ENCODE measurements around the gene CLIC5. TPM values are rescaled to one million over a fixed set of nuclear protein-coding genes. Genes with fewer than 3 reads are reported as not detected.

The CLIC5 gene
- total RNA-seq, 1 donor from 2014 or later, result 7.6 TPM

DNA sequence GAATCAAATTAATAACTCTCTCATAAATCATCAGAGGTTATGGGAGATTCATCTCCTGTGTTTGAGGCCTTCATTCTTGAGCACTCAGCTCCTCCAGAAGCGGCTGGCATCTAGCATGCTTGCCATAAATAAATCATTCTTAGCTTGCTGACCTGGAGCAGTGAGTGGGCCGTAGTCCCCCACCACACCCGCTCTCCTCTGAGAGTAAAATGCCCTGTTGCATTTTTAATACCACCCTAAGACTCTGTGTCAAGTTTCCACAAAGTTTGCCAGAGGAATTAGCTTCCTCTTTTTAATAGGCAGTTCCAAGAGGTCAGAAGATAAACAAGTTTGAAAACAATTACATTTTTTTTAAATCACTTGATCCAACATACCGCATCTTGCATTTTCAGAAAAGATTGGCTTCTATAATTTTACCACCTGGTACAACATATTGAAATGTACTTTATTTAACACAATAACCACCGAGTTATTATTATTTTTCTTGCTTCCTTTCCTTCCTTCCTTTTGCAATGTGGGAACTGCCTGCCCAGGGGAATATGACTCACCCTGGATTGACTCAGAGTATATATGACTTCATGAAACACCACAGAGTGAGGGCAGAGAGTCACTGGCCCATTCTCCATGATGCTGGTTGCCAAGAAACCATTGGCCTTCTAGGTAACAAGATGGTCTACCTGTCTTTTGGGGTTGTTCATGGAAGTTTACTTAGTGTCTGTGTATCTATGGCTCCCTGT is 29.4 kb upstream of the CLIC5 start:
- peaks cover 0 to 7% of the 10 kb centered on the region in 2 donors for H3K4me1 ChIP-seq
- TF ChIP-seq, protein P1, sequence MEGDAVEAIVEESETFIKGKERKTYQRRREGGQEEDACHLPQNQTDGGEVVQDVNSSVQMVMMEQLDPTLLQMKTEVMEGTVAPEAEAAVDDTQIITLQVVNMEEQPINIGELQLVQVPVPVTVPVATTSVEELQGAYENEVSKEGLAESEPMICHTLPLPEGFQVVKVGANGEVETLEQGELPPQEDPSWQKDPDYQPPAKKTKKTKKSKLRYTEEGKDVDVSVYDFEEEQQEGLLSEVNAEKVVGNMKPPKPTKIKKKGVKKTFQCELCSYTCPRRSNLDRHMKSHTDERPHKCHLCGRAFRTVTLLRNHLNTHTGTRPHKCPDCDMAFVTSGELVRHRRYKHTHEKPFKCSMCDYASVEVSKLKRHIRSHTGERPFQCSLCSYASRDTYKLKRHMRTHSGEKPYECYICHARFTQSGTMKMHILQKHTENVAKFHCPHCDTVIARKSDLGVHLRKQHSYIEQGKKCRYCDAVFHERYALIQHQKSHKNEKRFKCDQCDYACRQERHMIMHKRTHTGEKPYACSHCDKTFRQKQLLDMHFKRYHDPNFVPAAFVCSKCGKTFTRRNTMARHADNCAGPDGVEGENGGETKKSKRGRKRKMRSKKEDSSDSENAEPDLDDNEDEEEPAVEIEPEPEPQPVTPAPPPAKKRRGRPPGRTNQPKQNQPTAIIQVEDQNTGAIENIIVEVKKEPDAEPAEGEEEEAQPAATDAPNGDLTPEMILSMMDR (IDR thresholded peaks at IDR 0.05), result no peak
- intact Hi-C loops (cut with DNase I), result no loop called here
- H3K4me3 ChIP-seq, result no peak overlapping the region
- peak overlapping the region; percentile 38 to 50 for H3K27ac ChIP-seq
- H3K9me3 ChIP-seq, result no peaks in the 10 kb centered on the region
- peak; percentile 16 to 81 for DNase-seq (ENCODE audit: low spot score in 2 of 2)
- H3K27me3 ChIP-seq, result no peaks in the 10 kb centered on the region
- H3K36me3 ChIP-seq, result no peaks in the 10 kb centered on the region

DNA sequence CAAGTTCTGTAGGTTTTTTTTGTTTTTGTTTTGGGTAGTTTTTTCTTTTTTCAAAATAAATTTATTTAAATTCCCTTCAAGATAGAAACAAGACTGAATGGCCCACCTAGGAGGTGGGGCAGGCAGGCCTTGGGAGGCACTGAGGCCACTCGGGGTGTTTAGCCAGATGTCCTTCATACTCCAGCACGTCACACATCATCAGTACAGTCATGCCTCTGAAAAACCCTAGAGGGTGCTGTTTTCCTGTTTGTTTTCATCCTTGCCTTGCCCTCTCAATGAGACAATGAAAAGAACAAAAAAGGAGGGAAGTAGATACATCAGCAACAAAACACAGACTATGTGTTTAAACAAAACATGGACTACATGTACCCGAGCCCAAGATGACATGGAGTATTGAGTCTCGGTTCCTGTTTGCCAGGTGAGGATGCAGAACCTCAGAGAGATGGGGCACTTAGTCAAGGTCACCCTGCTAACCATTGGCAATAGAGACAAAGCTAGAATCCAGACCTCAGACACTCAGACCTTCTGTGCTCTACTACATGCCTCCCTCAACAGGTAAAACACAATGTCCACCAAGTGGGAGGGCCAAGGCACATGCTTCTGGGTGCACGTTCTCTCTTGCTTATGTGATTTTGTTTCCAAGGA is 26.8 kb upstream of the CLIC5 start:
- intact Hi-C loops (cut with DNase I), result no loop called here
- no peaks in the 10 kb centered on the region for H3K9me3 ChIP-seq
- H3K4me1 ChIP-seq, result peaks cover 0 to 7% of the 10 kb centered on the region in 2 donors
- H3K27ac ChIP-seq, result no peak overlapping the region
- no peak overlapping the region for H3K4me3 ChIP-seq
- TF ChIP-seq, protein P1 (IDR thresholded peaks at IDR 0.05), result peak in 2 of 3 experiments; percentile 27 to 44
- DNase-seq (ENCODE audit: low spot score in 2 of 2), result no peak
- no peaks in the 10 kb centered on the region for H3K36me3 ChIP-seq
- H3K27me3 ChIP-seq, result no peaks in the 10 kb centered on the region

DNA sequence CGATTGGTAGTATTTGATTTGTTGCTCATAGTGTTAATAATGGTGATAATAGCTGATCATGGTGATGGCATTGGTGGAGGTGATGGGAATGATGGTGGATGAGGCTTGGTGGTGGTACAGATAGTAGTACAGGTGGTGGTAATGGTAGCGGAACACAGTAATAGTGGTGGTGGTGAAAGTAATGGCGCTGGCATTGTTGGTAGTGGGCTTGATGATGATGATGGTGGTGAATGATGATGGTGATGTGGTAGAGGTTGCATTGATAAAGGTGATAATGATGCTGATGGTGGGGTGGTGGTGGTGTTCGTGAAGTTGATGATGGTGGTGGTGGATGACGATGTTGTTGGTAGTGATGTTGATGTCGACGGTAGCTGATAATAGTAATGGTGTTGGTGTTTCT is 24.6 kb upstream of the CLIC5 start:
- peaks cover 0 to 7% of the 10 kb centered on the region in 2 donors for H3K4me1 ChIP-seq
- H3K4me3 ChIP-seq, result no peak overlapping the region
- DNase-seq (ENCODE audit: low spot score in 2 of 2), result no peak
- H3K27ac ChIP-seq, result no peak overlapping the region
- no peaks in the 10 kb centered on the region for H3K9me3 ChIP-seq
- H3K27me3 ChIP-seq, result no peaks in the 10 kb centered on the region
- TF ChIP-seq, protein P1 (IDR thresholded peaks at IDR 0.05), result no peak
- H3K36me3 ChIP-seq, result no peaks in the 10 kb centered on the region
- intact Hi-C loops (cut with DNase I), result no loop called here

DNA sequence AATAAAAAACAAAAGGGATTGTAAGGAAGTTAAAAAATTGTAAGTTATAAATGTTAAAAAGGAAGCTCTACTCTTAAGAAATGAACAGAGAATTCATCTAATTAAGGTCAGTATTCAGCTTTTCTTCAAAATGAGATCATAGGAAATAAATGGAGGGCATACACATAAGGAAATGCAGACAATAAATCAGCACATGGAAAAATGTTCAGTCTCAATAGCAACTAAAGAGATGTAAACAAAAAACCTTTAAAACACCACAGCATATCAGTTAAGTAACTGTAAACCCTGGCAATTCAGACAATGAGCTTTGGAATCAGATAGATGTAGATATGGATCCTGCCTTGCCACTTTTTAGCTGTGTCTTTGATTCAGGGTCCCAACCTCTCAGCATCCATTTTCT is 24.0 kb upstream of the CLIC5 start:
- no peaks in the 10 kb centered on the region for H3K27me3 ChIP-seq
- H3K36me3 ChIP-seq, result no peaks in the 10 kb centered on the region
- intact Hi-C loops (cut with DNase I), result no loop called here
- no peak overlapping the region for H3K4me3 ChIP-seq
- peaks cover 0 to 5% of the 10 kb centered on the region in 2 donors for H3K4me1 ChIP-seq
- TF ChIP-seq, protein P1 (IDR thresholded peaks at IDR 0.05), result no peak
- no peak for DNase-seq (ENCODE audit: low spot score in 2 of 2)
- no peaks in the 10 kb centered on the region for H3K9me3 ChIP-seq
- H3K27ac ChIP-seq, result no peak overlapping the region

DNA sequence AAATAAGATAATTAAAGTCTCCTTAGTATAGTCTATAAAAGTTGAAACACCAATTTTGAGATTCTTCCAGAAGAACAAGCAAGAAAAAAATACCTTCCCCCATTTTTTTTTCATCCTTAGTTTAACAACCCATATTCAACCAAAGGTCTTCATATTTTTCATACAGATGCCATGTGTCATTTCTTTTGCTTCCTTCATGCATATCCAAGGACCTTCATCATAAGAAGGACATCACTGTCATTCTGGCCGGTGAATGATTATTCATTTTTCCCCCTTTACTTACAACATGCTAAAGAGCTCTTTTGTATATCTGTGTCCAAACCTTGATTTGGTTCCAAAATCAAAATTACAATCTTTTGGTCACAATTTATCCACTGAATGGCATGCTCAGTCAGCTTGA is 21.3 kb upstream of the CLIC5 start:
- intact Hi-C loops (cut with DNase I), result no loop called here
- Histone ChIP-seq H3K9me3 (no peaks in the 10 kb centered on the region), H3K4me1 (no peaks in the 10 kb centered on the region), H3K27me3 (no peaks in the 10 kb centered on the region), H3K36me3 (no peaks in the 10 kb centered on the region), H3K4me3 (no peak overlapping the region), H3K27ac (no peak overlapping the region)
- TF ChIP-seq, protein P1 (IDR thresholded peaks at IDR 0.05), result no peak
- no peak for DNase-seq (ENCODE audit: low spot score in 2 of 2)

Measured in ascending aorta (tissue), 2 donors.